ENCODE measurements around the gene MRPL9.

MRPL9 gene

GRCh38 chr1:151806170-151806569 lies 42.9 kb upstream of the MRPL9 start:
- POLR2A ChIA-PET = interaction anchor here (0.7 kb wide), 1 partner anchor 14 kb away, joined by 4 read pairs; no protein-coding TSS in a partner anchor

DNA sequence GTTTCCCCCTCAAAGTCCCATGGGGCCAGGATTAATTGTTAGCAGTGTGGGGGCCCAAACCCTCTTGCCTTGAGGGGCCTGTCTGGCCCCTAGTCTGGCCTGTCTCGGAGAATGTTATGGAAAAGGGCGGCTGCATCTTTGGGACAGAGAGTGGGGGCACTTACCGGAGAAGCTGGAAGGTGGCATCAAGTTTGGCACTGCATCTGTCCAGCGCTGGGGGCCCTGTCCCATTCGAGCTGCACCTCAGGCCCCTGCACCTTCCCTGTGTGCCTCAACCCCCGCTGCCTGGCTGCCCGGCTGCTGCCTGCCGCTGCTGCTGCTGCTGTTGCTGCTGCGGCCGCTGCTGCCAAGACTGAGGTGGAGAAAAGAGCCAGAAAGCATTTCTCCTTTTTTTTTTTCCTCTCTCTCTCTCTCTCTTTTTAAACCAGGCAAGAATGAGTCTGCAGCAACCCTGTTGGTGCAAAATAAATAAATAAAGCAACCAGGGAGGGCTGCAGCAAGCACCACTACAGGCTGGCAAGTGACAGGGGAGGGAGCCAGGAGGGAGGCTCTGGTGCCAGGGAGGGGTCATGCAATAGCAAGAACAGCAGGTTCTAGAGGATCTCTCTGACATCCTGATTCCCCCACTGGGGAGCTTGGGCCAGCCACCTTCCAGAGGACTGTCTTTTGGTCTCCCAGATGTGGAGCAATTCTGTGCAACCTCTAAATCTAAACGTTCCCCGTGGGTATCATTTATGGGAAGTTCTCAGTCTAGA lies 41.9 kb upstream of the MRPL9 start, which contains the start of gene LINGO4:
TSS of gene LINGO4 (minus strand) at position 354 of the 755 bp plus-strand sequence. CDS start 2,715 bp downstream, outside the sequence.
- Histone ChIP-seq H3K27ac (ENCODE audit: insufficient read depth in 1 of 2, low read depth in 1 of 2, low read length in 2 of 2, poor library complexity in 1 of 2, severe bottlenecking in 2 of 2) (no peak within 1 kb of the TSS), H3K36me3 (ENCODE audit: control insufficient read depth in 4 of 4, insufficient read depth in 4 of 4, low read length in 3 of 4) (no peaks in the 10 kb centered on the region), H3K4me1 (ENCODE audit: control extremely low read depth in 1 of 4, control insufficient read depth in 4 of 4, insufficient read depth in 4 of 4, low read length in 3 of 4) (peaks cover 0 to 8% (median 5%) of the 10 kb centered on the region in 4 experiments), H3K27me3 (replicated peaks in 2 of 5; ENCODE audit: control insufficient read depth in 4 of 5, insufficient read depth in 5 of 5, low read length in 4 of 5) (peaks cover 0 to 6% (median 2%) of the 10 kb centered on the region in 5 experiments), H3K9me3 (ENCODE audit: control extremely low read depth in 1 of 5, control insufficient read depth in 4 of 5, insufficient read depth in 2 of 5, low read depth in 1 of 5, low read length in 4 of 5) (no peaks in the 10 kb centered on the region), H3K4me3 (ENCODE audit: control insufficient read depth in 1 of 7, extremely low read depth in 1 of 7, insufficient read depth in 4 of 7, low read depth in 2 of 7, low read length in 6 of 7) (no peak within 1 kb of the TSS)
- no peak for DNase-seq
- 90% methylated on average over 10 of the region's 12 CpGs for WGBS (ENCODE audit: insufficient coverage)
- ChIA-PET POLR2A (no interaction called here), CTCF (no interaction called here)

More at GRCh38 chr1:151806170-151806569, 42.9 kb upstream of the MRPL9 start:
- no peaks in the 10 kb centered on the region for H3K36me3 ChIP-seq (ENCODE audit: control insufficient read depth in 4 of 4, insufficient read depth in 4 of 4, low read length in 3 of 4)
- H3K4me3 ChIP-seq (ENCODE audit: control insufficient read depth in 1 of 7, extremely low read depth in 1 of 7, insufficient read depth in 4 of 7, low read depth in 2 of 7, low read length in 6 of 7) = no peak overlapping the region
- H3K4me1 ChIP-seq (ENCODE audit: control extremely low read depth in 1 of 4, control insufficient read depth in 4 of 4, insufficient read depth in 4 of 4, low read length in 3 of 4) = peaks cover 0 to 3% (median 0%) of the 10 kb centered on the region in 4 experiments
- 100% methylated on average over 3 of the region's 7 CpGs for WGBS (ENCODE audit: insufficient coverage)
- H3K9me3 ChIP-seq (ENCODE audit: control extremely low read depth in 1 of 5, control insufficient read depth in 4 of 5, insufficient read depth in 2 of 5, low read depth in 1 of 5, low read length in 4 of 5) = no peaks in the 10 kb centered on the region
- H3K27ac ChIP-seq (ENCODE audit: insufficient read depth in 1 of 2, low read depth in 1 of 2, low read length in 2 of 2, poor library complexity in 1 of 2, severe bottlenecking in 2 of 2) = no peak overlapping the region
- no peak for DNase-seq
- CTCF ChIA-PET = interaction anchor here (1.8 kb wide), 1 partner anchor 24 kb away, joined by 4 read pairs; no protein-coding TSS in a partner anchor
- H3K27me3 ChIP-seq (replicated peaks in 2 of 5; ENCODE audit: control insufficient read depth in 4 of 5, insufficient read depth in 5 of 5, low read length in 4 of 5) = peaks cover 0 to 6% (median 2%) of the 10 kb centered on the region in 5 experiments

GRCh38 chr1:151803915-151804314 lies 40.6 kb upstream of the MRPL9 start:
- CTCF ChIA-PET = no interaction called here
- H3K36me3 ChIP-seq (ENCODE audit: control insufficient read depth in 4 of 4, insufficient read depth in 4 of 4, low read length in 3 of 4) = no peaks in the 10 kb centered on the region
- H3K4me3 ChIP-seq (ENCODE audit: control insufficient read depth in 1 of 7, extremely low read depth in 1 of 7, insufficient read depth in 4 of 7, low read depth in 2 of 7, low read length in 6 of 7) = no peak overlapping the region
- 98% methylated on average over 3 of the region's 3 CpGs for WGBS (ENCODE audit: insufficient coverage)
- H3K9me3 ChIP-seq (ENCODE audit: control extremely low read depth in 1 of 5, control insufficient read depth in 4 of 5, insufficient read depth in 2 of 5, low read depth in 1 of 5, low read length in 4 of 5) = no peaks in the 10 kb centered on the region
- no peak for DNase-seq
- peaks cover 0 to 12% (median 9%) of the 10 kb centered on the region in 4 experiments for H3K4me1 ChIP-seq (ENCODE audit: control extremely low read depth in 1 of 4, control insufficient read depth in 4 of 4, insufficient read depth in 4 of 4, low read length in 3 of 4)
- H3K27ac ChIP-seq (ENCODE audit: insufficient read depth in 1 of 2, low read depth in 1 of 2, low read length in 2 of 2, poor library complexity in 1 of 2, severe bottlenecking in 2 of 2) = no peak overlapping the region
- POLR2A ChIA-PET = no interaction called here
- H3K27me3 ChIP-seq (replicated peaks in 2 of 5; ENCODE audit: control insufficient read depth in 4 of 5, insufficient read depth in 5 of 5, low read length in 4 of 5) = peaks cover 0 to 6% (median 2%) of the 10 kb centered on the region in 5 experiments

DNA sequence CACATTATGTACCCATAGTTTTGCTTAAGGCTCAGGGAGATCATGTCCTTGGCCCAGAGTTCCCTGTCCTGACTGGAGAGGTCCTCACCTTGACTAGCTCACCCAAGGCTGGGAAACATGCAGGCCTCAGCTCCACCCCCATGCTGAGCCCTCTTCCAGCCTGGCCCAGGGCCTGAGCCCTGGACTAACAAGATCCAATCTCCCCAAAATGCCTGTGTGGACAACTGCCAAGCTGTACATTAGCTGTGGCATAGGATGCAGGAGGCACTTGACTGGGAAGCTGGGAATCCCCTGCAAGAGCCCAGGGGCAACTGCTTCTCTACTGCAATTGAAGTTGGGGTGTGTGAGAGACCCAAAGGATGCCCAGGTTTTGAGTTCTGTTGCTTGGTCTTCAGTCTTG lies 39.9 kb upstream of the MRPL9 start:
- Histone ChIP-seq H3K36me3 (ENCODE audit: control insufficient read depth in 4 of 4, insufficient read depth in 4 of 4, low read length in 3 of 4) (no peaks in the 10 kb centered on the region), H3K9me3 (ENCODE audit: control extremely low read depth in 1 of 5, control insufficient read depth in 4 of 5, insufficient read depth in 2 of 5, low read depth in 1 of 5, low read length in 4 of 5) (no peaks in the 10 kb centered on the region), H3K4me1 (ENCODE audit: control extremely low read depth in 1 of 4, control insufficient read depth in 4 of 4, insufficient read depth in 4 of 4, low read length in 3 of 4) (peaks cover 0 to 12% (median 9%) of the 10 kb centered on the region in 4 experiments), H3K27ac (ENCODE audit: insufficient read depth in 1 of 2, low read depth in 1 of 2, low read length in 2 of 2, poor library complexity in 1 of 2, severe bottlenecking in 2 of 2) (no peak overlapping the region), H3K27me3 (replicated peaks in 2 of 5; ENCODE audit: control insufficient read depth in 4 of 5, insufficient read depth in 5 of 5, low read length in 4 of 5) (peaks cover 0 to 6% (median 2%) of the 10 kb centered on the region in 5 experiments), H3K4me3 (ENCODE audit: control insufficient read depth in 1 of 7, extremely low read depth in 1 of 7, insufficient read depth in 4 of 7, low read depth in 2 of 7, low read length in 6 of 7) (no peak overlapping the region)
- no peak for DNase-seq
- CTCF ChIA-PET = interaction anchor here (1.4 to 1.5 kb wide), 2 partner anchors 13 to 33 kb away, joined by 3 to 8 read pairs; no protein-coding TSS in a partner anchor
- POLR2A ChIA-PET = no interaction called here

GRCh38 chr1:151802372-151802771 lies 39.1 kb upstream of the MRPL9 start:
- POLR2A ChIA-PET = interaction anchor here (1.0 kb wide), 1 partner anchor 13 kb away, joined by 3 read pairs; no protein-coding TSS in a partner anchor
- peaks cover 0 to 6% (median 2%) of the 10 kb centered on the region in 5 experiments for H3K27me3 ChIP-seq (replicated peaks in 2 of 5; ENCODE audit: control insufficient read depth in 4 of 5, insufficient read depth in 5 of 5, low read length in 4 of 5)
- DNase-seq = no peak

GRCh38 chr1:151801846-151802245 lies 38.5 kb upstream of the MRPL9 start:
- Histone ChIP-seq H3K4me3 (ENCODE audit: control insufficient read depth in 1 of 7, extremely low read depth in 1 of 7, insufficient read depth in 4 of 7, low read depth in 2 of 7, low read length in 6 of 7) (no peak overlapping the region), H3K27ac (ENCODE audit: insufficient read depth in 1 of 2, low read depth in 1 of 2, low read length in 2 of 2, poor library complexity in 1 of 2, severe bottlenecking in 2 of 2) (no peak overlapping the region), H3K4me1 (ENCODE audit: control extremely low read depth in 1 of 4, control insufficient read depth in 4 of 4, insufficient read depth in 4 of 4, low read length in 3 of 4) (peaks cover 0 to 9% (median 8%) of the 10 kb centered on the region in 4 experiments), H3K36me3 (ENCODE audit: control insufficient read depth in 4 of 4, insufficient read depth in 4 of 4, low read length in 3 of 4) (peaks cover 0 to 3% (median 0%) of the 10 kb centered on the region in 4 experiments), H3K9me3 (ENCODE audit: control extremely low read depth in 1 of 5, control insufficient read depth in 4 of 5, insufficient read depth in 2 of 5, low read depth in 1 of 5, low read length in 4 of 5) (no peaks in the 10 kb centered on the region), H3K27me3 (replicated peaks in 2 of 5; ENCODE audit: control insufficient read depth in 4 of 5, insufficient read depth in 5 of 5, low read length in 4 of 5) (peaks cover 0 to 6% (median 2%) of the 10 kb centered on the region in 5 experiments)
- ChIA-PET POLR2A (interaction anchor here (1.0 kb wide), 1 partner anchor 12 kb away, joined by 3 read pairs; no protein-coding TSS in a partner anchor), CTCF (interaction anchor here (0.6 to 1.5 kb wide), 3 partner anchors 11 to 85 kb away, joined by 4 read pairs; partner anchors contain the start of genes CELF3 and TDRKH)
- WGBS (ENCODE audit: insufficient coverage) = 97% methylated on average over 5 of the region's 7 CpGs
- DNase-seq = no peak

More at GRCh38 chr1:151802372-151802771, 39.1 kb upstream of the MRPL9 start:
- Histone ChIP-seq H3K9me3 (ENCODE audit: control extremely low read depth in 1 of 5, control insufficient read depth in 4 of 5, insufficient read depth in 2 of 5, low read depth in 1 of 5, low read length in 4 of 5) (no peaks in the 10 kb centered on the region), H3K4me1 (ENCODE audit: control extremely low read depth in 1 of 4, control insufficient read depth in 4 of 4, insufficient read depth in 4 of 4, low read length in 3 of 4) (peaks cover 0 to 9% (median 8%) of the 10 kb centered on the region in 4 experiments), H3K27ac (ENCODE audit: insufficient read depth in 1 of 2, low read depth in 1 of 2, low read length in 2 of 2, poor library complexity in 1 of 2, severe bottlenecking in 2 of 2) (no peak overlapping the region), H3K4me3 (ENCODE audit: control insufficient read depth in 1 of 7, extremely low read depth in 1 of 7, insufficient read depth in 4 of 7, low read depth in 2 of 7, low read length in 6 of 7) (no peak overlapping the region), H3K36me3 (ENCODE audit: control insufficient read depth in 4 of 4, insufficient read depth in 4 of 4, low read length in 3 of 4) (no peaks in the 10 kb centered on the region)
- CTCF ChIA-PET = interaction anchor here (0.6 to 1.5 kb wide), 3 partner anchors 12 to 34 kb away, joined by 3 to 8 read pairs (median 4); partner anchors contain the start of gene TDRKH
- 96% methylated on average over 3 of the region's 5 CpGs for WGBS (ENCODE audit: insufficient coverage)

Data from common myeloid progenitor, CD34-positive (primary cell).